Activated CD4-positive, alpha-beta T cell treated with anti-CD3 and anti-CD28 coated beads, Interleukin-2, amount 50 U/mL, for 24 hours (primary cell): Measurements from ENCODE around the gene SMIM3.

Experiments
- DNase-seq, 2 donors: peaks; one replicate each; pipeline ENCODE4 v3.0.0-alpha.2; 2020; ENCODE audit warnings: low read depth in 1 of 2, low spot score in 1 of 2

The SMIM3 gene

GRCh38 chr5:150765011-150765798, 13.4 kb upstream of the SMIM3 start:
- no peak for DNase-seq

GRCh38 chr5:150765799-150766169, 12.8 kb upstream of the SMIM3 start:
- no peak for DNase-seq

GRCh38 chr5:150766251-150766650, 12.3 kb upstream of the SMIM3 start:
- no peak for DNase-seq

- no peak for DNase-seq
These were observed 7.3 kb upstream of the SMIM3 start for GRCh38 chr5:150771034-150771795.

- DNase-seq: no peak
These were observed 4.4 kb upstream of the SMIM3 start for GRCh38 chr5:150774145-150774544.

- DNase-seq: no peak
These were observed 872 bp upstream of the SMIM3 start for GRCh38 chr5:150777685-150778084.

GRCh38 chr5:150778088-150778516, 455 bp upstream of the SMIM3 start:
- no peak for DNase-seq

GRCh38 chr5:150779397-150780186, 1.0 kb downstream of the SMIM3 start:
- DNase-seq: no peak

GRCh38 chr5:150780187-150780692, 1.7 kb downstream of the SMIM3 start:
- no peak for DNase-seq

- no peak for DNase-seq
These were observed 2.3 kb downstream of the SMIM3 start for GRCh38 chr5:150780816-150781221.

GRCh38 chr5:150781706-150782614, 3.4 kb downstream of the SMIM3 start:
- DNase-seq: no peak

GRCh38 chr5:150782850-150783249, 4.3 kb downstream of the SMIM3 start:
- no peak for DNase-seq

GRCh38 chr5:150783422-150783928, 4.9 kb downstream of the SMIM3 start:
- peak in 1 of 2 donors; percentile 65 for DNase-seq

GRCh38 chr5:150785950-150786349, 7.4 kb downstream of the SMIM3 start:
- no peak for DNase-seq

- DNase-seq: no peak
These were observed 8.3 kb downstream of the SMIM3 start for GRCh38 chr5:150786876-150787275.

GRCh38 chr5:150787656-150788055, 9.1 kb downstream of the SMIM3 start:
- DNase-seq: no peak

- DNase-seq: no peak
These were observed 10.4 kb downstream of the SMIM3 start for GRCh38 chr5:150788977-150789376.

- no peak for DNase-seq
These were observed 10.9 kb downstream of the SMIM3 start for GRCh38 chr5:150789450-150789849.

- peak in 1 of 2 donors; percentile 81 for DNase-seq
These were observed 11.5 kb downstream of the SMIM3 start for GRCh38 chr5:150789943-150790611.

- DNase-seq: no peak
These were observed 13.0 kb downstream of the SMIM3 start for GRCh38 chr5:150791536-150791935.
